Esophagus muscularis mucosa (tissue), 4 donors: ENCODE data around the gene SMCO4. TPM values are rescaled to one million over a fixed set of nuclear protein-coding genes. Genes with fewer than 3 reads are reported as not detected.

ENCODE experiments used
- DNase-seq: peaks from one replicate; pipeline ENCODE4 v3.0.0-alpha.2; 2017; ENCODE audit errors: extremely low spot score
- H3K27ac ChIP-seq, 4 donors: fragments of 200-600 bp; sonication (generic); replicated peaks in 1 of 4; 1 replicate in 3 of 4; 2 replicates in 1 of 4; pipeline ENCODE4 v1.5.1; 2016 to 2019; ENCODE audit warnings: mild to moderate bottlenecking in 1 of 4
- H3K27me3 ChIP-seq, 4 donors: fragments of 200-600 bp; sonication (generic); one replicate each; pipeline versions ENCODE4 v1.5.1 to v1.6.0; 2016 to 2019
- H3K36me3 ChIP-seq, 4 donors: fragments of 200-600 bp; sonication (generic); one replicate each; pipeline ENCODE4 v1.5.1; 2016 to 2019
- H3K4me1 ChIP-seq, 4 donors: fragments of 200-600 bp; sonication (generic); one replicate each; pipeline ENCODE4 v1.5.1; 2016 to 2019
- H3K4me3 ChIP-seq, 4 donors: fragments of 200-600 bp; sonication (generic); 1 replicate in 2 of 4; 2 replicates in 2 of 4; pipeline ENCODE4 v1.5.1; 2016 to 2019; ENCODE audit warnings: mild to moderate bottlenecking in 4 of 4, moderate library complexity in 1 of 4
- H3K9me3 ChIP-seq, 4 donors: fragments of 200-600 bp; sonication (generic); 1 replicate in 3 of 4; 2 replicates in 1 of 4; pipeline ENCODE4 v1.5.1; 2016 to 2019
- CTCF ChIP-seq, 3 experiments: fragments of 200-600 bp in 2 of 3; fragments of 450-650 bp in 1 of 3; sonication (generic) in 2 of 3; IDR thresholded peaks; one replicate each; pipeline ENCODE4 v1.5.1; 2017 to 2019; ENCODE audit warnings: antibody characterized with exemption in 3 of 3, mild to moderate bottlenecking in 2 of 3, moderate library complexity in 1 of 3
- EP300 ChIP-seq: sonication (generic); formaldehyde crosslinking; IDR thresholded peaks from one replicate; pipeline ENCODE4 v1.6.1; 2017; ENCODE audit warnings: antibody characterized with exemption
- POLR2A ChIP-seq: fragments of 450-650 bp; IDR thresholded peaks from one replicate; pipeline ENCODE4 v1.6.1; 2017; ENCODE audit warnings: antibody characterized with exemption, moderate library complexity, mild to moderate bottlenecking, low read depth
- POLR2AphosphoS5 ChIP-seq, 2 donors: sonication (generic); formaldehyde crosslinking; IDR thresholded peaks; one replicate each; pipeline ENCODE4 v1.6.1; 2017; ENCODE audit warnings: antibody characterized with exemption in 2 of 2
- WGBS: methylation state at CpG from one replicate; pipeline ENCODE4 v1.1.5; 2018; 5-methylcytosine and 5-hydroxymethylcytosine counted together
- intact Hi-C: fragments of 100-400 bp; cut with DNase I; formaldehyde crosslinking; loops from one replicate; pipeline ENCODE4 v1.15.1; 2023
- total RNA-seq, 4 donors: library from RNA; depleted of rRNA; stranded (reverse); fragments of >200 nt; gene quantifications; one replicate each; pipeline versions ENCODE4 v1.1.0 to v1.2.1, GENCODE V29; 2016

The SMCO4 gene
- total RNA-seq, 4 donors from 2014 or later: 6.2 to 18.6 (median 10.3) TPM

GRCh38 chr11:93549976-93550375, 6.8 kb upstream of the SMCO4 start:
- Histone ChIP-seq H3K9me3 (no peaks in the 10 kb centered on the region), H3K4me1 (no peaks in the 10 kb centered on the region), H3K36me3 (no peaks in the 10 kb centered on the region), H3K4me3 (no peak overlapping the region), H3K27me3 (no peaks in the 10 kb centered on the region), H3K27ac (no peak overlapping the region)
- intact Hi-C loops: loop anchor here (5.0 kb wide), 1 partner anchor 102 kb away; no protein-coding TSS in a partner anchor
- WGBS: 82% methylated on average over 4 of the region's 4 CpGs
- TF ChIP-seq POLR2AphosphoS5 (IDR thresholded peaks at IDR 0.05): no peak
- TF ChIP-seq EP300: no peak
- no peak for TF ChIP-seq POLR2A
- no peak for TF ChIP-seq CTCF (IDR thresholded peaks at IDR 0.05)
- no peak for DNase-seq

GRCh38 chr11:93548679-93549319, 5.6 kb upstream of the SMCO4 start:
- H3K4me1 ChIP-seq: peaks cover 0 to 6% (median 4%) of the 10 kb centered on the region in 4 donors
- intact Hi-C loops: loop anchor here (5.0 kb wide), 1 partner anchor 104 kb away; no protein-coding TSS in a partner anchor
- WGBS: 96% methylated on average over 6 of the region's 6 CpGs
- TF ChIP-seq CTCF (IDR thresholded peaks at IDR 0.05) (no peak), EP300 (no peak), POLR2A (no peak), POLR2AphosphoS5 (IDR thresholded peaks at IDR 0.05) (no peak)
- no peaks in the 10 kb centered on the region for H3K27me3 ChIP-seq
- H3K36me3 ChIP-seq: no peaks in the 10 kb centered on the region
- no peaks in the 10 kb centered on the region for H3K9me3 ChIP-seq
- DNase-seq: no peak
- no peak overlapping the region for H3K27ac ChIP-seq
- H3K4me3 ChIP-seq: no peak overlapping the region

DNA sequence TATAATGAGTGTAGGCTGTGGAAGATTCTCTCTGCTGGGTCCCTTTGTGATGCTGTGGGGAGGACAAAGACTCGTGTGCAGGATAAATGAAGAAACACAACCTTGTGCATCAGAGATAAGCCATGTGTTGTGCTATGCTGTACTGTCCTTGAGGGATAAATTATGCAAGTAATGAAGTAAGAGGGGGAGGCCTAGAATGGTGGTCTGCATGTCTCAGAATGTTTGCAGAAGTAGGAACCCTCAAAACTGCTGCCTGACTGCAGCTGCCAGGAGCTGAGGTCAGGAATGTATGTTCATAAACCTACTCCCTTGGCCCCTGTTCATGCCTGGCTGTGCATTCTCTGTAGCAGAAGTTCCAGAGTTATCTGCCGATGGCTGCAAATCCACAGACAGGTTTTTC, 4.6 kb upstream of the SMCO4 start:
- no peak for TF ChIP-seq POLR2A
- intact Hi-C loops: loop anchor here (5.0 kb wide), 1 partner anchor 105 kb away; no protein-coding TSS in a partner anchor

DNA sequence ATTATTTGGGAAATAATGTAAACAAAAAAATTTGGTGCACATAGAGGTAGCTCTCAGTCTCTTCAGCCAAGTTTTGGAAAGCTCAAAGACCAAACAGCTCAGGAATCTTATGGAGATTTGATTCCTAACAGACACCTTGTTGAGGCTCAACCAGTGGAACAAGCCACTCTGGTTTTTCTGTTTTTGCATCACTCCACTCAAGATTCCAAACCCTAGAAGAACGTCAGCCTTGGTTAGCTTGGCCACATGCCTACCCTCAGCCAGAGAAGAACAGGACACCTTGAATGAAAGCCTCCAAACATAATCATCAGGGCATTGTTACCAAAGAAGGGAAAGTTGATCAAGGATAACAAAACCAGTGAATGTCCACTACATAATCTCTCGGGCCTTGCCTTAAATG, 3.8 kb upstream of the SMCO4 start:
- Histone ChIP-seq H3K4me1 (peaks cover 4 to 17% (median 15%) of the 10 kb centered on the region in 4 donors), H3K36me3 (no peaks in the 10 kb centered on the region), H3K27me3 (no peaks in the 10 kb centered on the region), H3K27ac (no peak overlapping the region), H3K9me3 (no peaks in the 10 kb centered on the region), H3K4me3 (no peak overlapping the region)
- no peak for DNase-seq
- WGBS: 64% methylated on average over 2 of the region's 2 CpGs
- TF ChIP-seq POLR2A: no peak
- TF ChIP-seq EP300: no peak
- TF ChIP-seq POLR2AphosphoS5 (IDR thresholded peaks at IDR 0.05): no peak
- no peak for TF ChIP-seq CTCF (IDR thresholded peaks at IDR 0.05)
- intact Hi-C loops: loop anchor here (5.0 kb wide), 1 partner anchor 105 kb away; no protein-coding TSS in a partner anchor

More for the DNA sequence above, 4.6 kb upstream of the SMCO4 start:
- Histone ChIP-seq H3K36me3 (no peaks in the 10 kb centered on the region), H3K9me3 (no peaks in the 10 kb centered on the region), H3K4me1 (peaks cover 0 to 11% (median 9%) of the 10 kb centered on the region in 4 donors), H3K27ac (no peak overlapping the region), H3K4me3 (no peak overlapping the region), H3K27me3 (no peaks in the 10 kb centered on the region)
- no peak for DNase-seq
- 62% methylated on average over 2 of the region's 2 CpGs for WGBS

GRCh38 chr11:93545566-93545965, 2.4 kb upstream of the SMCO4 start:
- 67% methylated on average over 2 of the region's 2 CpGs for WGBS
- TF ChIP-seq CTCF (IDR thresholded peaks at IDR 0.05) (no peak), POLR2A (no peak), EP300 (no peak), POLR2AphosphoS5 (IDR thresholded peaks at IDR 0.05) (no peak)
- Histone ChIP-seq H3K4me1 (peaks cover 7 to 30% (median 22%) of the 10 kb centered on the region in 4 donors), H3K9me3 (no peaks in the 10 kb centered on the region), H3K27ac (no peak overlapping the region), H3K4me3 (no peak overlapping the region), H3K36me3 (no peaks in the 10 kb centered on the region), H3K27me3 (no peaks in the 10 kb centered on the region)
- DNase-seq: no peak
- intact Hi-C loops: loop anchor here (5.0 kb wide), 1 partner anchor 107 kb away; no protein-coding TSS in a partner anchor
